NT2/D1 (cell line): ENCODE measurements around the gene TDRD9.

ENCODE experiments used
- DNase-seq: peaks from one replicate; pipeline ENCODE4 v3.0.0-alpha.2; 2011; ENCODE audit warnings: low read depth, low spot score
- H3K27me3 ChIP-seq: 2 replicates; pipeline ENCODE4 v1.6.0; 2011; ENCODE audit warnings: mild to moderate bottlenecking; ENCODE audit not compliant: insufficient read length, insufficient read depth
- H3K36me3 ChIP-seq: 2 replicates; pipeline ENCODE4 v1.6.1; 2011; ENCODE audit warnings: mild to moderate bottlenecking, low read length, mixed read lengths; ENCODE audit not compliant: insufficient read depth, insufficient read length
- H3K4me1 ChIP-seq: 2 replicates; pipeline ENCODE4 v1.5.1; 2011; ENCODE audit not compliant: insufficient read depth, insufficient read length
- H3K4me3 ChIP-seq: 2 replicates; pipeline ENCODE4 v1.5.1; 2011; ENCODE audit warnings: low read depth; ENCODE audit not compliant: insufficient read length
- H3K9ac ChIP-seq: 2 replicates; pipeline ENCODE4 v1.6.0; 2011; ENCODE audit warnings: low read depth; ENCODE audit not compliant: insufficient read length
- H3K9me3 ChIP-seq: 2 replicates; pipeline ENCODE4 v1.5.1; 2011; ENCODE audit warnings: mild to moderate bottlenecking, low read length; ENCODE audit not compliant: insufficient read depth
- SUZ12 ChIP-seq: IDR thresholded peaks from 2 replicates; pipeline ENCODE4 v1.6.1; 2011; ENCODE audit not compliant: insufficient read length, insufficient read depth; ENCODE audit errors: extremely low read depth
- YY1 ChIP-seq: IDR thresholded peaks from 2 replicates; pipeline ENCODE4 v1.6.1; 2011; ENCODE audit not compliant: insufficient read length, insufficient read depth
- ZNF274 ChIP-seq: IDR thresholded peaks from 2 replicates; pipeline ENCODE4 v1.6.1; 2011; ENCODE audit warnings: mild to moderate bottlenecking, low read depth, low read length

The TDRD9 gene

DNA sequence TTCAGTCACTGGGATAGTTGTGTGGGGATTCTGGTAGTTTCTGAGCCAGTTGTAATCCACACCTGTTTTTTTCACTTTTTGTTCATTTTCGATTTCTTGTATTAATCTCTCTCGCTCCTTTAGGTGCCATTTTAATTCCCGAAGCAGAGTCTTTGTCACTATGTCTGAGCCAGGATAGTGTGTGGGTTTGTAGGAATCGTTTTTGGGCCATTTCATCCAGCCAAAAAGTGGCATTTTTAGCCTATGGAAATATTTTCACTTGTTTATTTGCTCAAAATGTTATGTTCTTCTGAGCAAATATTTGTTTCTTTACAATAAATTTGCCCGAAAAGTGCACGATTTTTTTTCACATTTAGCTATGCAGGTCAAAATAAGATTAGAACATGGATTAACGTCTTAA lies 13.2 kb downstream of the TDRD9 start:
- no peak for DNase-seq
- H3K4me1 ChIP-seq, result no peaks in the 10 kb centered on the region
- no peaks in the 10 kb centered on the region for H3K9me3 ChIP-seq
- H3K9ac ChIP-seq, result no peak overlapping the region
- H3K36me3 ChIP-seq, result no peaks in the 10 kb centered on the region
- TF ChIP-seq SUZ12, result no peak
- no peak for TF ChIP-seq YY1
- TF ChIP-seq ZNF274, result no peak
- H3K4me3 ChIP-seq, result no peak overlapping the region
- no peaks in the 10 kb centered on the region for H3K27me3 ChIP-seq

GRCh38 chr14:103941973-103942736 lies 13.9 kb downstream of the TDRD9 start, which contains the start of gene RD3L:
Gene RD3L (minus strand): TSS chr14:103942529. CDS start chr14:103941695, 834 bp downstream.
- Histone ChIP-seq H3K36me3 (no peaks in the 10 kb centered on the region), H3K4me3 (no peak within 1 kb of the TSS), H3K9ac (no peak within 1 kb of the TSS), H3K9me3 (no peaks in the 10 kb centered on the region), H3K4me1 (no peaks in the 10 kb centered on the region), H3K27me3 (no peaks in the 10 kb centered on the region)
- no peak for TF ChIP-seq ZNF274
- no peak for TF ChIP-seq YY1
- no peak for TF ChIP-seq SUZ12
- no peak for DNase-seq

GRCh38 chr14:103943673-103944072 lies 15.4 kb downstream of the TDRD9 start:
- no peak for TF ChIP-seq ZNF274
- TF ChIP-seq SUZ12, result no peak
- TF ChIP-seq YY1, result no peak
- no peaks in the 10 kb centered on the region for H3K36me3 ChIP-seq

GRCh38 chr14:103946975-103947374 lies 18.7 kb downstream of the TDRD9 start:
- H3K27me3 ChIP-seq, result no peaks in the 10 kb centered on the region
- TF ChIP-seq SUZ12 (no peak), ZNF274 (no peak), YY1 (no peak)
- no peaks in the 10 kb centered on the region for H3K9me3 ChIP-seq
- H3K36me3 ChIP-seq, result no peaks in the 10 kb centered on the region
- no peaks in the 10 kb centered on the region for H3K4me1 ChIP-seq
- H3K9ac ChIP-seq, result no peak overlapping the region
- no peak for DNase-seq
- no peak overlapping the region for H3K4me3 ChIP-seq

More at GRCh38 chr14:103943673-103944072, 15.4 kb downstream of the TDRD9 start:
- Histone ChIP-seq H3K4me3 (no peak overlapping the region), H3K27me3 (no peaks in the 10 kb centered on the region), H3K9ac (no peak overlapping the region), H3K9me3 (no peaks in the 10 kb centered on the region), H3K4me1 (no peaks in the 10 kb centered on the region)
- no peak for DNase-seq

GRCh38 chr14:103948442-103948841 lies 20.2 kb downstream of the TDRD9 start:
- no peak for DNase-seq
- no peak overlapping the region for H3K9ac ChIP-seq
- no peak overlapping the region for H3K4me3 ChIP-seq
- no peaks in the 10 kb centered on the region for H3K36me3 ChIP-seq
- H3K9me3 ChIP-seq, result no peaks in the 10 kb centered on the region
- H3K4me1 ChIP-seq, result no peaks in the 10 kb centered on the region
- TF ChIP-seq SUZ12 (no peak), ZNF274 (no peak), YY1 (no peak)
- H3K27me3 ChIP-seq, result no peaks in the 10 kb centered on the region

DNA sequence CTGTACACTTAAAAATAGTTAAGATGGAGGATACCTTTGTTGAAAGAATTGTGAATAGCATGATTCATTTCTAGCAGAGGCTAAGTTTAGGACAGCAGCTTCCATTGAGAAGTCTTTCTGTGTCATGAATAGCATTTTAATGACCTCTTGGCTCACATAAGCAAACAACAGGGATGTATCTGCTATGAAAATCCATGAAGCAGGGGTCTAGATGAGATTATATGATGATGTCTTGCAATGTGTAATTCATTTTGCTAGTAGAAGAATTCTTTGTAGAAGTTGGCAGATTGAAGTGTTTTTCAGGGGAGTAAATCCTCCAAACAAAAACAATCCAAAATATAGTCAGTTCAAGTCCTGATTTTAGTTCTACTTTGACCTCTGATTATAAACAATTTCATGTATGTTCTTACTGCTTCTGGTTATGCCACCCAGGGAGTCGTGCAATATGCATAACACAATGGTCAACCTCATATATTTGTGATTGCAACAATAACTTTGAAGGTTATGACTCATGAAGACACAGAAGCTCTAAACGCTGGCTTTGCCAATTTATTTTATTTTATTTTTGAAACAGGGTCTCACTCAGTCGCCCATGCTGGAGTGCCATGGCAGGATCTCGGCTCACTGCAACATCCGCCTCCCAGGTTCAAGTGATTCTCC lies 21.0 kb downstream of the TDRD9 start:
- Histone ChIP-seq H3K4me3 (no peak overlapping the region), H3K9me3 (no peaks in the 10 kb centered on the region), H3K27me3 (no peaks in the 10 kb centered on the region), H3K9ac (no peak overlapping the region), H3K36me3 (no peaks in the 10 kb centered on the region), H3K4me1 (no peaks in the 10 kb centered on the region)
- TF ChIP-seq SUZ12, result no peak
- no peak for TF ChIP-seq YY1
- DNase-seq, result no peak

GRCh38 chr14:103960457-103961055 lies 32.3 kb downstream of the TDRD9 start:
- Histone ChIP-seq H3K9ac (no peak overlapping the region), H3K27me3 (no peaks in the 10 kb centered on the region), H3K36me3 (no peaks in the 10 kb centered on the region), H3K9me3 (no peaks in the 10 kb centered on the region), H3K4me1 (no peaks in the 10 kb centered on the region), H3K4me3 (no peak overlapping the region)
- no peak for DNase-seq
- no peak for TF ChIP-seq YY1
- TF ChIP-seq ZNF274, result no peak
- no peak for TF ChIP-seq SUZ12
